ENCODE measurements around the gene GIMAP5. TPM values are rescaled to one million over a fixed set of nuclear protein-coding genes. Genes with fewer than 3 reads are reported as not detected.
A peak's percentile ranks its signal among the peaks of the same experiment; 100 is the strongest.

The GIMAP5 gene
- total RNA-seq, 1 donor from 2014 or later = 0.14 TPM

GRCh38 chr7:150754951-150755350, 17.7 kb downstream of the GIMAP5 start:
- no peak overlapping the region for H3K27ac ChIP-seq (ENCODE audit: low read depth, low read length)
- Mint-ChIP-seq H3K4me3 (ENCODE audit: unreplicated experiment) (no peak overlapping the region), H3K9me3 (ENCODE audit: unreplicated experiment) (no peaks in the 10 kb centered on the region), H3K4me1 (ENCODE audit: low read depth, unreplicated experiment) (peaks cover 7% of the 10 kb centered on the region), H3K27me3 (ENCODE audit: low read depth, unreplicated experiment) (no peaks in the 10 kb centered on the region), H3K36me3 (ENCODE audit: low read depth, unreplicated experiment) (no peaks in the 10 kb centered on the region), H3K27ac (ENCODE audit: unreplicated experiment) (peak overlapping the region; percentile 47)
- no peaks in the 10 kb centered on the region for H3K27me3 ChIP-seq (ENCODE audit: insufficient read depth, low read length)
- H2AFZ ChIP-seq (ENCODE audit: low read depth, low read length) = no peak overlapping the region
- H3K4me1 ChIP-seq (ENCODE audit: insufficient read depth, low read length) = no peaks in the 10 kb centered on the region
- no peaks in the 10 kb centered on the region for H3K79me2 ChIP-seq (ENCODE audit: insufficient read depth, low read length)
- H3K4me3 ChIP-seq (ENCODE audit: insufficient read depth, low read depth, low read length) = no peak overlapping the region
- DNase-seq (ENCODE audit: low read depth) (no peak), FAIRE-seq (no peak)
- H3K4me2 ChIP-seq (ENCODE audit: low read length) = no peak overlapping the region
- TF ChIP-seq CTCF (IDR thresholded peaks at IDR 0.05; ENCODE audit: insufficient read depth, low read depth, low read length) (no peak), EZH2 (IDR thresholded peaks at IDR 0.05; ENCODE audit: insufficient read depth, low read length) (no peak)
- H3K36me3 ChIP-seq (ENCODE audit: insufficient read depth, low read length) = no peaks in the 10 kb centered on the region
- no peaks in the 10 kb centered on the region for H4K20me1 ChIP-seq (ENCODE audit: insufficient read depth, low read length)
- H3K9ac ChIP-seq (ENCODE audit: low read length) = no peak overlapping the region
- no peaks in the 10 kb centered on the region for H3K9me3 ChIP-seq (ENCODE audit: insufficient read depth, low read depth, low read length)

- no peaks in the 10 kb centered on the region for H3K9me3 Mint-ChIP-seq (ENCODE audit: unreplicated experiment)
- no peak for TF ChIP-seq EZH2 (IDR thresholded peaks at IDR 0.05; ENCODE audit: insufficient read depth, low read length)
- no peak for TF ChIP-seq CTCF (IDR thresholded peaks at IDR 0.05; ENCODE audit: insufficient read depth, low read depth, low read length)
- Histone ChIP-seq H3K4me3 (ENCODE audit: insufficient read depth, low read depth, low read length) (no peak overlapping the region), H3K36me3 (ENCODE audit: insufficient read depth, low read length) (no peaks in the 10 kb centered on the region), H3K79me2 (ENCODE audit: insufficient read depth, low read length) (no peaks in the 10 kb centered on the region), H2AFZ (ENCODE audit: low read depth, low read length) (no peak overlapping the region), H3K9ac (ENCODE audit: low read length) (no peak overlapping the region), H3K27me3 (ENCODE audit: insufficient read depth, low read length) (no peaks in the 10 kb centered on the region), H3K4me2 (ENCODE audit: low read length) (no peak overlapping the region), H4K20me1 (ENCODE audit: insufficient read depth, low read length) (no peaks in the 10 kb centered on the region), H3K27ac (ENCODE audit: low read depth, low read length) (no peak overlapping the region), H3K9me3 (ENCODE audit: insufficient read depth, low read depth, low read length) (no peaks in the 10 kb centered on the region), H3K4me1 (ENCODE audit: insufficient read depth, low read length) (no peaks in the 10 kb centered on the region)
- no peaks in the 10 kb centered on the region for H3K36me3 Mint-ChIP-seq (ENCODE audit: low read depth, unreplicated experiment)
- no peak for FAIRE-seq
- no peaks in the 10 kb centered on the region for H3K27me3 Mint-ChIP-seq (ENCODE audit: low read depth, unreplicated experiment)
- H3K4me3 Mint-ChIP-seq (ENCODE audit: unreplicated experiment) = no peak overlapping the region
- H3K4me1 Mint-ChIP-seq (ENCODE audit: low read depth, unreplicated experiment) = peaks cover 7% of the 10 kb centered on the region
- no peak for DNase-seq (ENCODE audit: low read depth)
- no peak overlapping the region for H3K27ac Mint-ChIP-seq (ENCODE audit: unreplicated experiment)
Observed at GRCh38 chr7:150755473-150756099, 18.4 kb downstream of the GIMAP5 start.

GRCh38 chr7:150756166-150756565, 18.9 kb downstream of the GIMAP5 start:
- Histone ChIP-seq H3K79me2 (ENCODE audit: insufficient read depth, low read length) (no peaks in the 10 kb centered on the region), H3K4me2 (ENCODE audit: low read length) (no peak overlapping the region), H3K27ac (ENCODE audit: low read depth, low read length) (no peak overlapping the region), H3K9me3 (ENCODE audit: insufficient read depth, low read depth, low read length) (no peaks in the 10 kb centered on the region), H4K20me1 (ENCODE audit: insufficient read depth, low read length) (no peaks in the 10 kb centered on the region), H3K27me3 (ENCODE audit: insufficient read depth, low read length) (no peaks in the 10 kb centered on the region), H3K4me1 (ENCODE audit: insufficient read depth, low read length) (no peaks in the 10 kb centered on the region), H2AFZ (ENCODE audit: low read depth, low read length) (peak overlapping the region; percentile 26), H3K9ac (ENCODE audit: low read length) (no peak overlapping the region), H3K4me3 (ENCODE audit: insufficient read depth, low read depth, low read length) (no peak overlapping the region), H3K36me3 (ENCODE audit: insufficient read depth, low read length) (no peaks in the 10 kb centered on the region)
- no peaks in the 10 kb centered on the region for H3K27me3 Mint-ChIP-seq (ENCODE audit: low read depth, unreplicated experiment)
- TF ChIP-seq CTCF (IDR thresholded peaks at IDR 0.05; ENCODE audit: insufficient read depth, low read depth, low read length) = no peak
- TF ChIP-seq EZH2 (IDR thresholded peaks at IDR 0.05; ENCODE audit: insufficient read depth, low read length) = no peak
- H3K9me3 Mint-ChIP-seq (ENCODE audit: unreplicated experiment) = peaks cover under 1% of the 10 kb centered on the region
- no peak for DNase-seq (ENCODE audit: low read depth)
- H3K27ac Mint-ChIP-seq (ENCODE audit: unreplicated experiment) = no peak overlapping the region
- no peaks in the 10 kb centered on the region for H3K36me3 Mint-ChIP-seq (ENCODE audit: low read depth, unreplicated experiment)
- peaks cover 7% of the 10 kb centered on the region for H3K4me1 Mint-ChIP-seq (ENCODE audit: low read depth, unreplicated experiment)
- FAIRE-seq = no peak
- H3K4me3 Mint-ChIP-seq (ENCODE audit: unreplicated experiment) = no peak overlapping the region
